ENCODE data around the gene PCARE.
A peak's percentile ranks its signal among the peaks of the same experiment; 100 is the strongest.

Gene PCARE

DNA sequence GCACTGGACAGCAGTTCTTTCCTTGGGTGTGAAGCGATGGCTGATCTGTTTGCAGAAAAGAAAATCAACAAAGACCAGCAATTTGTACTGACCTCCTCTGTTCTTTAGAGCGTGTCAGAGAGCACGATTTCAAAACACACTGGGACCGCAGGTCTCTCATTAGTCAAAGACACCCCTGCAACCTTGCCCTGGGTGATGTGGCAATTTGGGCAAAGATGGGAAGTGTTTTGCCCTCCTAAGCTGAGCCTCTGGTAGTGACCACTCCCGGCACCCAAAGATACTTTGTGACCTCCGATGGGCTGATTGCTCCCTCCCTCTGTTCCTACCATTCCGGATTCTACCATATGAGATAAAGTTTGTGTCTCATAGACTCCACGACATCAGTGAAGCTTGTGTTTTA lies 22.6 kb upstream of the PCARE start:
- no peak for DNase-seq (ENCODE audit: low spot score)

DNA sequence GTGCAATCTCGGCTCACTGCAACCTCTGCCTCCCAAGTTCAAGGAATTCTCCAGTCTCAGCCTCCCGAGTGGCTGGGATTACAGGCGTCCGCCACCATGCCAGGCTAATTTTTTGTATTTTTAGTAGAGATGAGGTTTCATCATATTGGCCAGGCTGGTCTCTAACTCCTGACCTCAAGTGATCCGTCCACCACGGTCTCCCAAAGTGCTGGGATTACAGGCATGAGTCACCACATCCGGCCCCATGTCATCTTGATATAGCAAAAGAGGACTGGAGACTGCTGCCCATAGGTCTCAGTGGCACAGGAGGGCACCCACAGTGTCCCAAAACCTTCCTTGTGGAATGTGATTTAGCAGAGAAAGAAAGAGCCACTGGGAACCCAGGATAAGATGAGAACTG lies 16.0 kb upstream of the PCARE start:
- DNase-seq (ENCODE audit: low spot score) = peak; percentile 35

DNA sequence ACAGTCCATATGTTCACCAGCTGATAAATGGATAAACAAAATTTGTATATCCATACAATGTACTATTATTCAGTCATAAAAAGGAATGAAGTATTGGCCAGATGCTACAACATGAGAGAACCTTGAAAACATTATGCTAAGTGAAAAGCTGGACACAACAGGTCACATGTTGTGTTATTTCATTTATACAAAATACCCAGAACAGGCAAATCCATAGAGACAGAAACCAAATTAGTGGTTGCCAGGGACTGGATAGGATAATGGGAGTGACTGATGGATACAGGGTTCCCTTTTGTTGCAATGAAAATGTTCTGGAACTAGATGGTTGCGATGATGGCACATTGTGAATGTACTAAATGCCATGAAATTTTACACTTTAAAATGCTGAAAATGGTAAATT lies 10.2 kb upstream of the PCARE start:
- no peak for DNase-seq (ENCODE audit: low spot score)

DNA sequence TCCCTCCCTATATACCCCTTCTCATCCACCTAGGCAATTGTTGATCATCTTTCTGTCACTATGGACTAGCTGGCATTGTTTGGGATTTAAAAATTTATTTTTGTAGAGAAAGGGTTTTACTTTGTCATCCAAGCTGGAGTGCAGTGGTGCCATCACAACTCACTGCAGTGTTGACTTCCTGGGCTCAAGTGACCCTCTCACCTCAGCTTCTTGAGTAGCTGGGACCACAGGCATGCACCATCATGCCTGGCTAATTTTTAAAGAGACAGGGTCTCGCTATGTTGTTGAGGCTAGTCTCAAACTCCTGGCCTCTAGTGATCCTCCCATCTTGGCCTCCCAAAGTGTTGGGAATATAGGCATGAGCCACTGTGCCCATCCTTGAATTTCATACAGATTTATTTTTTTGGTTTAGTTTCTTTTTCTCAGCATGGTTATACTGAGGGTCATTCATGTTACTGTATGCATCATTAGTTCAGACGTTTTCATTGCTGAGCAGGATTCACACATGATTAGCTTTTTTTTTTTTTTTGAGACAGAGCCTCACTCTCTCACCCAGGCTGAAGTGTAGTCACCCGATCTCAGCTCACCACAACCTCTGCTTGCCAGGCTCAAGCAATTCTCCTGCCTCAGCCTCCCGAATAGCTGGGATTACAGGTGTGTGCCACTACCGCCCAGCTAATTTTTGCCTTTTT lies 8.6 kb upstream of the PCARE start:
- DNase-seq (ENCODE audit: low spot score) = no peak

DNA sequence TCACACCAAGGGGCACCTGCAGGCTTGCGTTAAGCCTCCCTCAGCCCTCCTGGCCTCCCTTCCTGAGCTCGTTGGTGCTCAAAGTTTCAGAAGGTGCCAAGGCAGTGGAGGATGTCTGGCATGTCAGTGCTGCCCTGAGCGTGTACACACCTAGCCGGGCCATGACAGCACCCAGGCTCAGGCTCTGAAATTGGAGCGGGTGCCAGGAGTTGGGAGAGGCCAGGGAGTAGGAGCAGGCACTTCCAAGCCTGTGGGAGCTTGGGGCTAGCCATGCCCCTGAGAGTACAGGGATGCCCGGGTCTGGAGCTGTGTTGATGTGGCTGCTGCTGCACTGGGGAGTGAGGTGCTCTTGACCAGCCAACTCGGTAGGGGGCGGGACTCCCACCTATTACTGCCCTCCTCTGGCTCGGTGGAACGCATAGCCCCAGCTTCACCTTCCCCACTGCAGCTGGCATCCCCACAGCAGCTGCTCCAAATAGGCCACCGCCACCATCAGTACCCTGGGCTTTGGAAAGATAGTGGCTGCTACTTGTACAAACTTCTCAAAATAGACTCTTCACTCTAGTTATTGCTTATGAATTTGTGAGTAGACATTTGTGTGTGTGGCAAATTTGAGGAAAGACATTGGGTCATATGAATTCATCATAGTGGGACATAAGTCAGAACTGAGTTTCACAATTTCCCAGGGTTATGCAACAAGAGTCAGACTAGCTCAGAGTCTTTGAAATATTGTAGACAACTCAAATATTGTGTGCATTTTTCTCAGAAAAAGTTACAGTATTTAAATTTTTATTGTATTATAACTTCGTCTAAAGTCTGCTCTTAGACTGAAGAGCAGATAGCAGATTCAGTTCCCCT lies 6.8 kb upstream of the PCARE start:
- DNase-seq (ENCODE audit: low spot score) = no peak

DNA sequence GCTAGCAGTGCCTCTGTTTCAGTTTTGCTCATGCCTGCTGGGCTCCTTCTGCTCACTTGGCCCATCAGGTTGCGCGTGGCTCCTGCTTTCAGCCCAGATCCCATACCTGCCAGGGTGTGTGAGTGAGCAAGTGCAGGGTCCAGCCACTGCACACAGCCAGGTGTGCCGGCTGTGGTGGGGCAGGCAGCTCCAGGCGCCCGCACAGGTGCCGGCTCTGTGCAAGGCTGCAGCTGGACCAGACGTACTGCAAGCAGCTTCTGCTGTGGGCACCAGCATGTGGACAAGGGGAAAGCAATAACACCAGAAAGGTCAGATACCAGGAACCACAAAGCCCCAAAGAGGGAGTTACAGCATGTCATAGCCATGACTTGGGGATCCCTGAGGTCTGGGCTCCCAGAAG lies 5.6 kb upstream of the PCARE start:
- DNase-seq (ENCODE audit: low spot score) = no peak

DNA sequence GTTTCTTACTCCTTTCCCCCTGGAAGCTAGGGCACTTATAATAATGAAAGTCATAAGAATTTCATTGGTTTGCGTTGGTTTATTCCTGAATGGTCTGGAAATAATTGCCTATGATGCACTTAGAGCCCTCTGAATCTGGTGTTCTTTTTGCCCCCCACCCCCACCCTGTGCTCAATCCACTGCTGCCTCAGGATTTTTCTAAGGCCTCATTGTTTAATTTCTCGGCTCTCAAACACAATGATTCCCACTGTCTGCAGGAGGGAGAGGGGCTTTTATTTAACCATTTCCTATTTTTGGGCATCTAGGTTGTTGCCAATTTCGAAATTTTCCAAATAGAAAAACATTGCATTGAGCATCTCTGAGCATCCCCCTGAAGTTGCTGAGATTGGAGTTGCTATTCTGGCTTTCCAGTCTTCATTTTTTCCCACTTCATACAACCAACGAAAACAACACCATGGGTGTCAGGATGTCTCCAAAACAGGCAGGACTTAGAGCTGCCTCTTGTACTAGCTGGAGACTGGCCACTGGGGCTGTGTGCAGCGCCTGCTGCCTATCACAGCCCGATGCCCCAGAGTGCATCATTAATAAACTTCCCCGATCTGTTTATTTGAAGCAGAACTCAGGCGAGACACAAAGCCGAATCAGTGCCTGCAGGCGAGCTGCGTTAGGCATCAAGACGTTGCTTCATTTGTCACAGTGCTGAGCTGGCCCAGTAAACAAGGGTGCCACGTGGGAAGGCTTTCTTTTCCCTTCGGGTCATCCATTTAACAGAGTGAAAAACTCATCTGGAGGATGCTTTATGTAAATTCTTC lies 1.8 kb upstream of the PCARE start:
- no peak for DNase-seq (ENCODE audit: low spot score)

DNA sequence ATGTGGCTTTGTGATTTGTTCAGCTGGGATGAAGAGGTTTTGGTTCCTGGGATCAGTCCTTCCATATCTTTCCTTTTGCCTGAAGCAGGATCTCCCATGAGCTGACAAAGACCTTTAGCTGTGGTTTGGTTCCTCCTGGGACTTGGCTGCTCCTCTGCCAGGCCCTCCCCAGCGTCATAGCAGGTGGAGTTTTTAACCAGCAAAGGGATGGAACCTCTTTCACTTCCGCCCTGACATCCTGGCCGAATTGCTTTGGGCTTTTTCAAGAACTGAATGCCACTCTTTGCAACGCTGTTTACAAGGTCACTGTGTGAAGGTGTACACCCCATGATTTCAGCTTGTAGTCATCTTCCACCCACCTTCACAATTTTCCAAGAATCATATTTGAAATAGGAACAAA lies 390 bp downstream of the PCARE start:
- DNase-seq (ENCODE audit: low spot score) = no peak

DNA sequence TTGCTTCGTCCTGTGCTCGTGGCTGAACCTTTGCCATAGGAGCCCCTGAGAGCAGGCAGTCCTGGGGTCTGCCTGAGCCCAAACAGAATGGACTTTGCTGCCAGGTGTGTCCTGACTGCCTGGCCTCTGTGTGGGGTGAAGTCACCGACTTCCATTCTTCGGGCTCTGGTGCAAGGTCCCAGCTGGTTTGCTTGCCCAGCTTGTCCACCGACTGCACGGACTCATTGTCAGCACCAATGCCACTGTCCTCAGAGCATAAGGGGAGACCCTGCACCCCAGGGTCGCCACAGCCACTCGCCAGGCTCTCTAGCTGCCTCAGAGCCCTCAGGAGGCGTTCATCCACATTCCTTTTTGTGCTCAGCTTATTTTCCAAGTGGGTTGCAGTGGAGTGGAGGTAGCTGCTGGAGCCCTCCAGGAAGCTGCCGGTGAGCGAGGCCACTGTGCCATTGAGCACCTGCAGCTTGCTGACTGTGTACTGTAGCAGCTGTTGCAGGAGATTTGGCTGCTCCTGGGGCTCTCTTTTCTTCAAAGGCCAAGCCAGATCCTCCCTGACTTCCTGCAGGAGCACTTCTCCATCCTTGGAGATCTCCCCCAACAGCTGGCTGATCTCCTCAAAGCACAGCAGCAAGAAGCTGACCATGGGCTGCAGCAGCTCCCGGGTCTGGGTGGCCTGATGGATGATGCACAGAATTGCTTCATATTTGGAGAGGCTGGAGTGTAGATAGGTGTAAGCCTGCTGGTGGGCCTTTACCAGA lies 1.2 kb downstream of the PCARE start:
- DNase-seq (ENCODE audit: low spot score) = no peak

DNA sequence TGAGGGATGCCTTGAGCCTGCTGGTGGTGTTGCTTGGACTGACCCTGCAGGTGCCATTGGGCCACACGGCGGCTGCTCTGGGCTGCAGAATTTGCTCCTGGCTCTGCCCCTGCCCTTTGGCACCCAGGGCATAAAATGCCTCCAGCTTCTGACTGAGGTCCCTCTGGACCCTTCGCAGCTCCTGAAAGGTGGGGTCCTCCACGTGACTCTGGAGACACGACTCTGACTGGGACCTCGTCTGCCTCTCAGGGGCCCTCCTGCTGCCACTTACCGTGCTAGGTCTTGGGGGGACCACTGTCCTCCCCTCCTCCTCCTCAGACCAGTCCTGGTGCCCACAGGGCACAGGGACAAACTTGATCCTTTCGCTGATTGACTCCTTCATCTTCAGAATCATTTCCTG lies 2.1 kb downstream of the PCARE start:
- DNase-seq (ENCODE audit: low spot score) = no peak

DNA sequence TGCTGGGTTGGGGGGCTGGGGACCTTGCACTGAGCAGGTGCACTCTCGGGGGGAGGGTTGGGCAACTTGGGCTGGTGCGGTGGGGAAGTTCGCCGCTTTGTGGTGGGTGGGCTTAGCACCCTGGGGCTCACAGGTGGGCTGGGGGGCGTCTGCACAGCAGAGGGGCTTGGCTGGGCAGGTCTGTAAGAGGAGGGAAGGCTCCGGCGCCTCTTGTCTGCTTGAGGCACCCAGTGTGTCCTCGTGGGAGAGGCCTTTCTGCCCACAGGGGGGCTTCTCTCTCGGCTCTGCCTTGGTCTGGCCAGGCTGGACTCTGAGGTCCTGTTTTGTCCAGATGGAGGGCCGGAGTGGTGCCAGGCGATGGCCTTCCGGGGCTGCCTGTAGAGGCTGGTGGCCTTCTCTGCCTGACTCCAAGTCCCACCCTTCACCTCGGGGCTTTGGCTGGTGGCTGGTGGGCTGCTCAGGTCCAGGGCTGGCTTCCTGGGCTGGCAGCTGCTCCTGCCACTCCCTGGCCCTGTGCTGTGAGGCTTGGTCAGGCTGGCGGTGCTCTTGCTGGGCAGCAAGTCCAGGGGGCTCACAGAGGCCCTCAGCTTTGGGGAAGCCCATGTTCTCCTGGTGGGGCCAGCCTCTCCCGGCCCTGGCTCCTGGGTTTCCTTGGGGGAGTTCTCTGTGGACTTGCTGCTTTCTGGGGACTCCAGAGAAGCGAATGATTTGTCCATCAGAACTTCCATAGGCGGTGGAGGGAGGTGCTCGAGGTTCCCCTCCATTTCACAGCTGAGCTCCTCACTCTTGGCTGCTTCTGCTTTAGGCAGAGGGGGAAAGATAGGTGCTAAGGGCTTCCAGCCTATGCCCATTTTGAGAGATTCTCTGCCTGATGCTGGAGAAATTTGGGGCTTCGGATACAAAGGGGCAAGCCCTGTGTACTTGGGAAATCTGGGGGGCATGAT lies 3.0 kb downstream of the PCARE start:
- DNase-seq (ENCODE audit: low spot score) = no peak

DNA sequence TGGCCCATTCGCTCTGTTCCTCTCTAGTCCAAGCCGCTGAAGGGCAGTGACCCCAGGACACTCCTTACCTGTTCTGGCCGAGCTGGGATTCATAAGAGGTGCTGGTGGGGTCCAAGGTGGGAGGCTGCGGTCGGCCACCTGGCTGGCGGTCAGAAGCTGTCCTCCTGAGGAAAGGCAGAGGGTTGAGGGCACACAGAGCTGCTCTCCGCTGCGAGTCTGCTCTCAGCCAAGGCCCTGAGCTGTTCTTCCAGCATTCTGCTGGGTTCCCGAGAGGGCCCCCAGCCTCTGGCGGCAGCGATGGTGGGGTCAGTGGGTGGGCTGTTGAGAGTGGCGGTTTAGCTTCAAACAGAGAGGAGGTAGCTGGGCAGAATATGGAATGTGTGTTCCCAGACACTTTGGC lies 3.8 kb downstream of the PCARE start:
- DNase-seq (ENCODE audit: low spot score) = no peak

DNA sequence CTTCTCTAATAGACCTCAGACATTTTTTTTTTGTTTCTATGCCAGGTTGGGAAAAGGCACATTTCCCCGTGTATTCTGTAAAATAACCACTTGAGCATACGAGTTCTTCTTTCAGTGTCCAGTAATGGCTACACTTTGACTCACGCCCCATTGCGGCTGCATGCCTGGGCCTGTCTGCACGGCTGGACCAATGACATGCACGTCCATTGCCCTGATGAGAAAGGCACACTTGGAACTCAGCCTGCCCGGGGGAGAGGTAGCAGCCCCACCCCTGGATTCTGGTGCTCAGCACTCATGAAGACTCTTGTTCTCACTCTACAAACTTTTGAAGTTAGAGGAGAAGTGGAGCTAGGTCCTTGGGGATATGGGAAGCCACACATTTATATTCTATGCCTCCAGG lies 5.8 kb downstream of the PCARE start:
- DNase-seq (ENCODE audit: low spot score) = no peak

DNA sequence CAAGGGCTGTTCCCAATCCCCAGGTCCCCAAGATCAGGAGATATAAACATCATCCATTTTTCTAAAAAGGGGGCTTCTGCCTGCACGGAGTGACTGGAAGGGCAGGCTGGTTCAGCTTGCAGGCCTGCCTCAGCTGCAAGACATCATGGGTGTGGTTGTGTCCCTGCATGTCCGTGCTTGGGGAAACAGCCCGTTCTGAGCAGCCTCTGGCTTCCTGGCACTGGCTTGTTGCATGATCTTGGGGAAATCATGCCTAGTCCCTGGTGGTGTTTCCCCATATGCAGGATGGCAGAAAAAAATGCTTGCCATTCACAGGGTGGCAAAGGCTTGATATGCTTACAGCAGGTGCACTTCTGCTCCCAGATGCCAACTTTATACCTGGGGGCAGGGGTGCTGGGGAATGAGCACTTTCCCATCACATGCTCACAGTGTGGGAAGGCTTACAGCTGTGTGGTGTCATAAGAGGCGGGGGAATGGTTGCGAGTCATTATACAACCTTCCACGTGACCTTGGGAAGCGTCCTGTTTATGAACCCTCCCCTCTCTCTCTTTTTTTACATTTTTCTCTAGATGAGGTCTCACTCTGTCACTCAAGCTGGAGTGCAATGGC lies 7.2 kb downstream of the PCARE start:
- DNase-seq (ENCODE audit: low spot score) = no peak

DNA sequence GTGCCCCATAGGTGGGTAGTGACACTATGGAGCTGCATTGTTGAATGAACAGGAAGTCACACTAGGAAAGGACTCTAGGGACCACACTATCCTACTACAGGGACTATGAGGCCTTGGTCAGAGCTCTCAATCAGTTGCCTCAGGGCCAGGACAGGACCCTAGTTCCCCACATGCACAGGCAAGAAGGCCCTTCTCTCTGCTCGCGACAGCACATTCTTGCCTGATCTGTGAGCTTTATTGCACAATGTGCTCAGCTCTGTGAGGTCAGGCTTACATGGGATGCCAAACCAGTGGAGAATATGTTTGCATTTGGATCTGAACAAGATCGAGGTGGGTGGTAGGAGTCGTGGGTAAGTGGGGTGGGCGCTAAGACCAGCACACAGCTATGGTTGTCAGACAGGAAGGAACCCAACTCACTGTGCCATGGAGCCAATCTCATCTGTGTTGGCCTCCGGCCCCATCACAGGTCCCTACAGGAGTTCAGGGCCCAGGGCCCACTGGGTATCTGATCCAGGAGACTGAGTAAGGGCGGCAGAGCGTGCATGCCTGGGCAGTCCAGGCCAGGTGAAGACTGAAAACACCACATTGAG lies 8.0 kb downstream of the PCARE start:
- DNase-seq (ENCODE audit: low spot score) = no peak

DNA sequence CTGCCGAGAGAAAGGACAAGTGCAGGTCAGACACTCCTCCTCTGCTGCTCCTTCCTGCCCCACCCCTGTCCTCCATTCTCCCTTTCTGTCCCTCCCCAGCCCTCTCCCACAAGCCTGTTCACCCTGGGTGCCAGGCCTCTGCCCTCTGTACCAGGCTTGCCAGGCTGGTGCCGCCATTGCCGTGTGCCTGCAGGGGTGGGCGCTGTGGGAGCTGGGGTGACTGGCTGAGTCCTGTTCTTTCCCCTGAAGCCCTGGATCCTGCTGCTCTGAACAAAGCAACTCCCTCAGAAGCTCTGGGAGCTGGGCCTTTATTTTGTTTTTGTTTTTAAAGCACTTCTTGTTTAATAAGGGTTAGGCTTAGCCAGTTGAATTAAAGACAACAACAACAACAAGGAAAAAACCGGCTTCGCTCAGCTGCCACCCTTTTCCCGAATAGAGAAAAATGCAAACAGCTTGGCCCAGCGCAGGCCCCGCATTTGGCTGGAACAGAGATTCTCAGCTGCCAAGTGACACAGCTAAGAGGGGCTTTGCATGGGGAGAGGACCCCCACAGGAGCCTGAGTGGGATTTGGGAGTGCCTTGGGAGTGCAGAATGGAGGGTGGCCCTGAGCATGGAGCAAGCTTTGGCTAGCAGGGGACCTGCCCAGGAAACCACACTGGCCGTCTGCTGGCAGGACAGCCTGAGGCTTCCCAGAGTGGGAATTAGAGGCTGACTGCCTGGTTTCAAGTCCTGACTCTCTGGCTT lies 9.1 kb downstream of the PCARE start:
- DNase-seq (ENCODE audit: low spot score) = no peak

DNA sequence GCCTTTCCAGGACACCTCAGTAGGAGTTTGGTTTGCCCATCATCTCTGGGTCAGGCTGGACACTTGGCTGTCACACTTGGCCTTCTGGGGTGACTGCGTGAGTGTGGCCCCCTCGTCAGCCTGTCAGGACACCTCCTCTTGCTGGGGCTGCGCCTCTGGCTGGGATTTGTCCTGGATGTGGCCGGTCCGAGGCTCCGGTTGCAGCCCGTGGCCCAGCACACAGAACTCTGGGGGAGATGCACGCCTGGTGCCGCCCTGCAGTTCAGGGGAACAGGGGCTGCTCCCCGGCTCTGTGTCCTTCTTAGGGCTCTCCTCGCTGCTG lies 9.6 kb downstream of the PCARE start:
- no peak for DNase-seq (ENCODE audit: low spot score)

DNA sequence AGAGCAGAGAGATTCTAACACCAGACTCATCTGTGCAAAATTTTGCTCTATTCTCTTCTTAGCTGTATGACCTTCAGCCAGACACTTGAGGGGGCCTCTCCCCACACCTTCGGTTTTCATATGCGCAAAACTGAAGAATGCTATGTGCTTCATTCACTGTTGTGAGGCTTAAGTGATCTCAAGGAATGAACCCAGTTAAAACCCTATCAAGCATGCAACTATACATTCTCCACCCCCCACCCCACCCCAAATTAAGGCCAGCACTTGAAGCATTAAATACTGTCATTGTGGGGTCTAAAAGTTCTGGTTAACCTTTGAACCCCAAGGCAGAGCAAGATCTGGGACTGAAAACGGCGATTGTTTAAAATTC lies 10.0 kb downstream of the PCARE start:
- DNase-seq (ENCODE audit: low spot score) = no peak

DNA sequence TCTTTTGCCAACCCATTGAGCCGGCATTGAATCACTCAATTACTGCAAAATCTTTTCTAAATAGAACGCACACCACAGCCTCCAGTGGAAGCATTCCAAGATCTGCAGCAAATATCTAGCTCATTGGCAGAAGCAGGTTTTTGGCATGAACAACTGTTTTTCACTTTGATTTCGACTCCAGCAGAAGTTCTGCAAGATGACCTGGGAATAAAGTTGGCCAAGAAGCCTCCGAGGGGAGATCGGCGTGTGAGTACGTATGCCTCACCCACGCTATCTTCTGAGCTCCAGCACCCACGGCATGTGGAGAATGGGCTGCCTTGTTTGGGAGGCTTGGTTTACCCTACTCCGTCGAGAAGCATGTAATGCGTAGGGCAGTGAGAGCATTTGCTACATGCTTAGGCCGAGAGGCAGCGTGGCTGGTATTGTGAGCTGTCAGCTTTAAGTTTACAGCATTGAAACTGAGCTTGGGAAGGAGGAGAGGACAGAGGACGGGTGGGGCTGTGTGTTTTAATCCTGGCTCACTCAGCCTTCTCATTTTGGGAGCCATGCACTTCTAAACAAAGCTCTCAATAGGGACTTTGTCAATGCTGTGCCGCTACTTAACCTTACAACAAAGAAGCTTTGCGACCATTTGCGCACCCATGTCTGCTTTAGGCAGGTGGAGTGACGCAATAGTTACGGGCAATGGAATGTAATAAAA lies 10.5 kb downstream of the PCARE start:
- DNase-seq (ENCODE audit: low spot score) = no peak
